HG02678 (cell line): ENCODE results near the gene TCEANC.
"Not testable (repeated sequence)": the region's sequence is repeated elsewhere in the genome, so short reads cannot be mapped to it uniquely, and the experiment has no call there.

Source experiments
- ATAC-seq: cut with Tn5 transposase; IDR thresholded peaks from one replicate; pipeline ENCODE4 v1.9.1; 2021; ENCODE audit warnings: mild to moderate bottlenecking, moderate library complexity; ENCODE audit not compliant: unreplicated experiment

Gene TCEANC

DNA sequence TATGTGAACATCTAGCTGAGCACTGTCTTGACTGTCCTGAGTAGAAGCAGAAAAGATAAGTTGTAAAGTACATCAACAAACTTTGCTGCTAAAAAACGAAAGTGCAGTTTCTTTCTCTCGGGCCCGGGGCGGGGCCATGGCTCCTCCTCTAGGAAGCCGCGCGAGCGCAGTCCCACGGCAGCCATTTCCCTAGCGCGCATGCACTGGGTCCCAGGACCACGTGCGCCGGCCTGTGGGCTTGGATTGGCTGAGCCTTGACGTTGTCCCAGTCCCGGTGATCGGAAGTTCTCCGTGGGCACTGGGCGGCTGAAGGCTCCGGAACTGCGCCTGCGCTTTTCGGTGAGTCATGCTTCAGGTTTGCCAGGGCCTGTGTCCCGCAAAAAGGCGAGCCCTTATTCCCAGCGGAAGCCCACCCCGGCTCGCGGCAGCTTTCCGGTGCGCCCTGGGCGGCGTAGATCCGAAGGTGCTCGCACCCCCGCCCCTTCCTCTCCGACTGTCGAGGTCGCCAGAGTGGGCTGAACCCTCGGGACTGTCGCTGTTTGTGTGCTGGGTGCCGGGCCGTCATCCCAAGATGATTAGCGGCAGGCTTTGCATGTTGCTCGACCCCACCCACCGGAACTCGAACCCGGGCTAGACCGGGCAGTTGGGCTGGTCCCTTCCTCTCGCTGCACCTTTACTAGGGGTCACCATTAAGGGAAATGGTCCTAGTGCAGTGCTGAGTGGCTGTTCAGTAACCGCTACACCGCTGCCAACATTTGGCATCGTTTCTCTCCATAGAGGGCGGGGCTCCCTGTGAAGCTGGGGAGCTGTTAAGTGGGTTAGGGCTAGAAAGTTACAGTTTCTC is at the start of gene TCEANC:
TSS of gene TCEANC (plus strand) at position 292 of the 844 bp plus-strand sequence. CDS start 9,368 bp downstream, outside the sequence.
- ATAC-seq, result peak; percentile 93

GRCh38 chrX:13605611-13606010 is 47.3 kb upstream of the TCEANC start:
- no peak for ATAC-seq

GRCh38 chrX:13607331-13607995 is 45.5 kb upstream of the TCEANC start:
- no peak for ATAC-seq

DNA sequence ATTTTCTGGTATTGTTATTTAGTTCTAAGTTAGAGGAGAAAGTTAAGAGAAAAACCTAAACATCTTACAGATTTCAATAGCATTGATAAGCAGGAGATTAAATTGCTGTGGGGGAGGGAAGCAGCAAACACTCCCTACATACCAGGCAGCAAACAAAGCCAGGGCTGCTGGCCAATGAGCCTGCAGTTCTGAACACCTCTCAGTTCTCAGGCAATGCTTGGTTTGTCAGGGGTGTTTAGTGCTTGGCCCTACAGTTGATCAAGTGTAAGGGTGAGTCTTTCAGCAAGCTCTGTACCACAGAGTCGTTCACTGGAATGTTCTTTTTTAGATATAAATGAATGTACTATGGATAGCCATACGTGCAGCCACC is 45.0 kb upstream of the TCEANC start:
- no peak for ATAC-seq

GRCh38 chrX:13614154-13614553 is 38.8 kb upstream of the TCEANC start:
- no peak for ATAC-seq

DNA sequence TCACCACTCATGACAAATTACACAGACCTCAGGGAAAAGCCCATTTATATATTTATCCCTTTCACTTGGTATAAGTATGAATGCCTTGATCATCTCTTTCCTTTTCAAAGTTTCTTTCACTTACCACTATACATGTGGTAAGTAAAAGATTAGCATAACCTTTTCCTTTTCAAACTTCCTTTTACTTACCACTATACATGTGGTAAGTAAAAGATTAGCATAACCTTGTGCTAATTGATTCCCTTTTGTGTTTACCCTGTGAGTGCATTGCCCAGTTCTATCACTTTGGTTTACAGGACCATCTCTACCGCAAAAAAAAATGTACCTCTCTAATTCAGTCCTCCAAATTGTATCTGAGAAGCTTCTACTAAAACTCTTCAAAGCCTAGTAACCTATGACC is 32.7 kb upstream of the TCEANC start:
- no peak for ATAC-seq

GRCh38 chrX:13622401-13622964 is 30.5 kb upstream of the TCEANC start:
- no peak for ATAC-seq

- no peak for ATAC-seq
These were observed 25.6 kb upstream of the TCEANC start for GRCh38 chrX:13627306-13627705.

GRCh38 chrX:13637224-13637623 is 15.7 kb upstream of the TCEANC start:
- ATAC-seq, result not testable (repeated sequence)

DNA sequence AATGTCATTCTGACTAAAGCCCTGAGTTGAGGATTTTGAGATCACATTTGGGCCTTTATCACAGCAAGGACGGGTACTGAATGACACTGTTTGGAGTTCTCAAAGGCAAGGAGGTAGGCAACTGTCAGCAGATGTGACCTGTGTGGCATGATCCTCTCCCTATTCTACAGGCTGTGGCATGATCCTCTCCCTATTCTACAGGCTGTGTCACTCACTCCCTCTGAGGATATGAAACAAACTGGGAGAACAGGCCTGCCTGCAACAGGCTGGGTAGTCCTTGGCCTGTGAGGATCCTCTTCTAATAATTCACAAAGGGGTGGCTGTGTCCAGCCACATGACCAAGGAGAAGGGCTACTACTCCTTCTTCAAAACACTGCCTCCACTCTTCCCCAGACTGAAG is 14.9 kb upstream of the TCEANC start:
- no peak for ATAC-seq

GRCh38 chrX:13638826-13639225 is 14.1 kb upstream of the TCEANC start:
- ATAC-seq, result no peak

DNA sequence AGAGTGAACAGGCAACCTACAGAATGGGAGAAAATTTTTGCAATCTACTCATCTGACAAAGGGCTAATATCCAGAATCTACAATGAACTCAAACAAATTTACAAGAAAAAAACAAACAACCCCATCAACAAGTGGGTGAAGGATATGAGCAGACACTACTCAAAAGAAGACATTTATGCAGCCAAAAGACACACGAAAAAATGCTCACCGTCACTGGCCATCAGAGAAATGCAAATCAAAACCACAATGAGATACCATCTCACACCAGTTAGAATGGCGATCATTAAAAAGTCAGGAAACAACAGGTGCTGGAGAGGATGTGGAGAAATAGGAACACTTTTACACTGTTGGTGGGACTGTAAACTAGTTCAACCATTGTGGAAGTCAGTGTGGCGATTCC is 11.3 kb upstream of the TCEANC start:
- ATAC-seq, result not testable (repeated sequence)

DNA sequence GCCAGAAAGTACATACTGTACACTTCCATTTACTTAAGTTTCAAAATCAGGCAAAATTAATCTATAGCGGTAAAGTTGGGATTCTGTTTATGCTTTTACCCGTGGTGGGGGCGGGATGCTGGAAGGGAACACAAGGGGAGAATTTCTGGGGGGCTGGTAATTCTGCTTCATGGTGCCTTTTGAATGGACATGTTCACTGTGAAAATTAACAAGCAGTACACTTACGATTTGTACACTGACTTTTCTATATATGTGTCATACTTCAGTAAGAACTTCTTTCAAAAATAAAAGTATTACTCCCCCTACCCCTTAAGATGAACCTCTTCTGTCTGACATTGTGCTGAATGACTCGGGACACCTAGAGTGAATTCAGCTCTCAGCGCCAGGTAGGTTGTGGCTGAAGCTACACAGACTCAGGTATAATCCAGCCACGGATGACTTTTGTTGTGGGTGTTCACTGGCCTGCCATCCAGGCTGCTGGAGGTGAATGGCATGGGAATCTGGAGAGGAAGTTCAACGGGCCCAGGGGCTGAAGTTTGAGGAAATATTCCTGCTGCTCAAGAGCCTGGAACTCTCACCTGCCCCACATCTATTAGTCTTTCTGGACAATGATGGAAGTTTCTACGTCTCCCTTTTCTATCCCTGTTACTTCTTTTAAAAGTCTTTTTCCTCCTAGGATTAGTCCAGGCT is 7.3 kb upstream of the TCEANC start:
- ATAC-seq, result no peak

DNA sequence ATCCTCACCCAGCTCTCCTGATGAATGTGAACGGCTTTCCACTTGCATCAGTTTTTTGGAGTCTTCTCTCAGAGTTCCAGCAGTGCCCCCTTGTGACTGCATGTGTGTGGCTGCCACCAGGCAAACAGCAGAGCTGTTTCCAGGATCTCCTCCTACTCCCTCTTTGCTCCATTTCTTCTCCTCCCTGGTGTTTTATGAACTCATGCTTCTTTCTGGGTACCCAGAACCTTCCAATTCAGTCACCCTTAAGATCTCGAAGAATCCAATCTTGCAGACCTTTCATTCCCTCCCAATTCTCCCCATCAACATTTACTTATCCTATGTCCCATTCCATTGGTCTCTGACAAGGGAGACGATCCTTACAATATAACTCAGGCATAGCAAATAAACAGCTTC is 6.8 kb upstream of the TCEANC start:
- no peak for ATAC-seq

DNA sequence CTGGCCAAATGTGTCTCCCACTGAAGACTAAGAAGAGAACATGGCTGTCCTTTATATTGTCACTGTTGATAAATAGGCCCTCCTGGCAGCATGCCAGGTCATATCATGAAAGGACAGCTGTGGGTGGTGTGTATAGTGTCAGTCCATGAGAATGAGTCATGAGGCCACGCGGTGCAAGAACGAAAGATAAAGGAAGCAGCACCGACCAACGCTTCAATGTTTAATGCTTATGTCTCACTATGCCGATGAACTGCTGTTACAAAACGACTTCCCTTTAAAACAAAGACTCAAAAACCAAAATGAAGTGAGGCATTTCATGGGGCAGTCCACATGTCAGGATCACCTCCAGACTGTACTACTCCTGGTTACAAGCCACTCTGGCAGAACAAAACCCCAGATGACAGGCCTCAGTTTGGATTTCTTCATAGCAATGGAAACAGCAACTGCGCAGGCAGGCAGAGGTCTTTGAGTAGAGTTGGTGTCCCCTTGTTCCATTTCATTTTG is 5.2 kb upstream of the TCEANC start:
- ATAC-seq, result no peak

GRCh38 chrX:13648336-13648735 is 4.6 kb upstream of the TCEANC start:
- ATAC-seq, result not testable (repeated sequence)

DNA sequence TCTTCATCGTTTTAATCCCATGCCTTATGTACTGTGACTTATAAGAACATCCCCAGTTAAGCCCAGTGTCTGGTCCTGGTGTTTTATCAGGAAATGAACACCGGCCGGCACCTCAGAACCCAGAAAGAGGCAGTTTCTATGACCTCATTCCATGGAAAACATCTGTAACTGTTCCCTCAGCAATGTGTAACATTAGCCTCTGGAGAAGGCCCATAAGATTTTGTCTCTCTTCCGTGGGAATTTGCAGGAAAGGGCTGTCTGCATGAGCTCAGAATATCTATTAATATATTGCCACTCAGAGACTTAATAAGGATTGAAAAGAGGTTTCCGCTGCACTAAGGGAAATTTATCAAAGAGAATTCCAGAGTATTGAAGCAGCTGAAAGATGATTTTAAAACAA is 3.1 kb upstream of the TCEANC start:
- no peak for ATAC-seq

DNA sequence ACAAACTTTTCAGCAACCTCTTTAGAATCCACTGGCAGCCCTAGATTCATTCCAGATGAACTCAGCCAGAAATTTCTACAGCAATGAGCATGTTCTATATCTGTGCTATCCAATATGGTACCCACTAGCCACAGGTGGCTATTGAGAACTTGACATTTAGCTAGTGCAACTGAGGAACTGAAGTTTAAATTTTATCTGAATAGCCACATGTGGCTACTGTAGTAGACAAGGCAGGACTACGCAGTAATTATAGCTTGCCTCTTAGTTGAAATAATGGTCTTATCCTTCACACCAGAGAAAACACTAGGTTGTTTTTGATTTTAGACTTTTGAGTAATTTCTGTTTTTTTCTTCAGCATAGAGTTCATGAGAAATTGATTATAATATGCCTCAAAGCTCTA is 2.6 kb upstream of the TCEANC start:
- ATAC-seq, result no peak

DNA sequence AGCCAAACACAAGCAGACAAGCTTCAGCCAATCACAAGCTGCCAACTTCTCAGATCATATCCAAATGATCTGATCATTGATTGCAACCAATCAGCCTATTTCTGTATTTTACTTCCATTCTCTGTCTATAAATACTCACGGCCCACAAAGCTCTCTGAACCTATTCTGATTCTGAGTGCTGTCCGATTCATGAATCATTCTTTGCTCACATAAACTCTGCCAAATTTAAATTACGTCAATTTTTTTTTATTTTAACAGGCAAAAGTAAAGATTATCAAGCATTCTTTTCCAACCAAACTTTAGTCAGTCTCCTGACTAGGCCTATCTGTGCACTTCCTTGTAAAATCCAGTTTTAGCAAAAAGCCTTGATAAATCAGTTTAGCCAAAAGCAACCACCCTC is 1.8 kb upstream of the TCEANC start:
- ATAC-seq, result no peak

- ATAC-seq, result peak; percentile 9
These were observed 601 bp upstream of the TCEANC start for GRCh38 chrX:13652287-13652793.

GRCh38 chrX:13654116-13654515 is 1.2 kb downstream of the TCEANC start:
- no peak for ATAC-seq
